GM21723 (cell line): ENCODE results near the gene AAMP.

Experiments used
- ATAC-seq: cut with Tn5 transposase; IDR thresholded peaks from one replicate; pipeline ENCODE4 v1.9.1; 2021; ENCODE audit warnings: mild to moderate bottlenecking, moderate library complexity; ENCODE audit not compliant: unreplicated experiment

Gene AAMP

DNA sequence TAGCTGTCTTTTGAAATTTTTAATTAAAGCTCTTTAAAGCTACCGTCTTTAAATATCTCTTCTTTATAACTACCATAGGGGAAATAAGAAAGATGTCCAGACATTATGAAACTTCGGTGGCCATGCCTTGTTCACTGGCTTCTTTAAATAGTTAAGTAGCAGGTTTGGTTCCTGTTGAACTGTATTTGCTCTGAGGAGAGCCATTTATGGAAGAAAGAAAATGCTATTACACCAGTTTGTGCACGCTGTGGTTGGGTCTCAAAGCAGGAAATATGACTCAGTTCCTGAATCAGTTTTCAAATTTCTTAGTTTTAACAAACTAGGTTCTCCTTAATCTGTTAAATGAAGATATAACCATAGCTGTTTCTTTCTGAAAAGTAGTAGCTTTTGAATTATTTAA is 40.7 kb downstream of the AAMP start:
- ATAC-seq, result peak; percentile 92

DNA sequence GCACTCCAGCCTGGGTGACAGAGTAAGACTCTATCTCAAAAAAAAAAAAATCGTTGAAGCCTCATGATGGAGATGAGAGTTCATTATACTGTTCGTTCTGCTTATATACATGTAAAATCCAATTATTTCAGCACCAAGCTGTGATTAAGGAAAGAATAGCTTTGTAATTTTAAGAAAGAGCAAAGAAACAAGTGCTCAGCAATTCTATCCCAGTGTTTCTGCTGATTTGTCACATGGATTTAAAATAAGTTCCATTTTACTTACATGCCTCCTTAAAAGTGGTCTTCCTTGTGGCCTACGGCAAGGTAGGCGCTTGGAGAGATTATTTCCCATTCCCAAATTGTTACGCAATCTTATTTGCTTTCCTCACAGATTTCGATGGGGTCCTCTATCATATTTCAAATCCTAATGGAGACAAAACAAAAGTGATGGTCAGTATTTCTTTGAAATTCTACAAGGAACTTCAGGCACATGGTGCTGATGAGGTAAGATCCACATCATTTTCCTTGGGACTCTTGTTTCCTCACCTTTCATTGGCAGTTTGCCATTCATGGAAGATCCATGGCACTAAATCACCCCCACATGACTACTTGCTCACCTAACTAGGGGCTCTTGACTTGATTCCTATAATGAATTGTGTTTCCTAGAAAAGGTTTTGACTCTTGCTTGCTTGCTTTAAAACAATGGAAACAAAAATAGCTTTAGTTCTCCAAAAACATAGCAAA is 41.4 kb downstream of the AAMP start:
- ATAC-seq, result peak; percentile 4

DNA sequence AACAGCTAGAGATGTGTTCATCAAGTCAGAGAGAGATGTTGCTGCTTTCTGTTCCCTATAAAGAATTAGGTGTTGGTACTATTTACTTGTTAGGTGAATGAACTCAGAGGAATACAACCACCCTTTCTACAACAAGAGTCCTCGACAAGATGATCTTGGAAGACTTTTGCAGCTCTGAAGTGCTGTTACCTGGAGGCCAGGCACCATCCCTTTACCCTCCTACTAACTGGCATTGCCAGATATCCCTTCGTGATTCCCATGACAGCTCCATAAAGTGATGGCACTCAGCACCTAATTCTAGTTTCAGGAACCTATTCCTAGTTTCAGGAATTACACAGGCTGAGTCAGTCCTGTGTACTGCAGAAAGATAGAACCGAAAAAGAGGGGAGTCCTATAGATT is 43.0 kb downstream of the AAMP start:
- ATAC-seq, result no peak

DNA sequence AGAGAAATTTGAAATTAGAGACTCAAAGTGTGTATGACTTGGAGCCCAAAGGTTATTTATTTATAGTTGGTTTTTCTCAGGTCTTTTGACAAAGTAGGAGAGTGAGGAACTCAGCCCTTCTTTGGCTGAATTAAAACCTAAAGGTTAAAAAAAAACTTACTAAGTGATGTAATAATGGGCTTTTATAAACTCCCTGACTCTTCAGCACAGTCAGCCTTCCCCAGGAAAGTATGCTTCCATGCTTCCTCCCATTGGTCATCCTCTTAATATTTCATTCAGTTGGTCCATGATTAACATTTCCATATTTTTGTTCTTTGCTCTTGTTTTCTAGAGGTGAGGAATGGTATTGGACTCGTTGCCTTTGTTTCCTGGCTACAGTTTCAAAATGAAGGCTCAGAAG is 45.8 kb downstream of the AAMP start:
- no peak for ATAC-seq

DNA sequence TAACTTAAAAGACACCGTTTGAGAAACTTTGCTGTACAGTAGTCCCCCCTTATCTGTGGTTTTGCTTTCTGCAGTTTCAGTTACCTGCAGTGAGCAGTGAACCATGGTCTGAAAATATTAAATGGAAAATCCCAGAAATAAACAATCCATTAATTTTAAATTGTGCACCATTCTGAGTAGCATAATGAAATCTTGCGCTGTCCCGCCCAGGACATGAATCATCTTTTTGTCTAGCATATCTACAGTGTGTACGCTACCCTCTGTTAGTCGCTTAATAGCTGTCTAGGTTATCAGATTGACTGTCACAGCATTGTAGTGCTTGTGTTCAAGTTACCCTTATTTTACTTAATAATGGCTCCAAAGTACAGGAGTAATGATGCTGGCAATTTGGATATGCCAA is 46.9 kb downstream of the AAMP start:
- ATAC-seq, result no peak

DNA sequence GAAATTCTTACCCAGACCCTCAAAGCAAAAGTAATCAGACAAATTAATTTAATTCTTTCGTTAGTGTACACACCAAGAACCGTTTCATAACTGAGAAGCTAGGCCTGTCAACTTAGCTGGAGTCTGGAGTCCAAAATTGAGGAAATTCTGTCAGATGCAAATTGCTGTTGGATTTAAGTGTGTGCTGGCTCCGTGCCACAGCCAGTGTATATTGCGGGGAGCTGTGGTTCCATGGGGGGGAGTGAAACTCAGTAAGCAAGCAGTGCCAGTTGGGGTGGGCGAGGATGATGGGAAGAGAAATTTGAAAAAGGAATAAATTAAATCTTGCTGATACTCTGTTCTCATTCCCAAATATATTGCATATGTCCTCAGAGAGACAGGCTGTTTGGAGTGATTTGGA is 48.9 kb downstream of the AAMP start:
- ATAC-seq, result no peak

DNA sequence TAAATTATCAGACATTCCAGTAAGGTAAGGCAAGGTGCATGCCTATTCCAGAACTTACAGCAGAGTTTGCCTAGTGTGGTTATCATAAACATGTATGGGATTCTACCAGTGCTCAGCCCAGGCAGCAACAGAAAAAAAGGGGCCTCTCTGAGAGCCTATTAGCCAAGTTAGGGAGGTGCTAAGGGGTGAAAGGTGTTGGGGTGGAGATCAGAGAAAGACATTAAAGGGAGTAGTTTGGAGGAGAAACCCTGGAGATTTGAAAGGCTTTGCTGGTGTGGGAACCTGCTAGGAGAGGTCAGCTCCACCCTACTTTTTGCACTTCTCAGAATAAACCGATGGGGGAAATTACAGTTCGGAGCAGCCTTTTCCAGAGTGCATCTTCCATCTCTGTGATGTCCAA is 50.0 kb downstream of the AAMP start:
- no peak for ATAC-seq

DNA sequence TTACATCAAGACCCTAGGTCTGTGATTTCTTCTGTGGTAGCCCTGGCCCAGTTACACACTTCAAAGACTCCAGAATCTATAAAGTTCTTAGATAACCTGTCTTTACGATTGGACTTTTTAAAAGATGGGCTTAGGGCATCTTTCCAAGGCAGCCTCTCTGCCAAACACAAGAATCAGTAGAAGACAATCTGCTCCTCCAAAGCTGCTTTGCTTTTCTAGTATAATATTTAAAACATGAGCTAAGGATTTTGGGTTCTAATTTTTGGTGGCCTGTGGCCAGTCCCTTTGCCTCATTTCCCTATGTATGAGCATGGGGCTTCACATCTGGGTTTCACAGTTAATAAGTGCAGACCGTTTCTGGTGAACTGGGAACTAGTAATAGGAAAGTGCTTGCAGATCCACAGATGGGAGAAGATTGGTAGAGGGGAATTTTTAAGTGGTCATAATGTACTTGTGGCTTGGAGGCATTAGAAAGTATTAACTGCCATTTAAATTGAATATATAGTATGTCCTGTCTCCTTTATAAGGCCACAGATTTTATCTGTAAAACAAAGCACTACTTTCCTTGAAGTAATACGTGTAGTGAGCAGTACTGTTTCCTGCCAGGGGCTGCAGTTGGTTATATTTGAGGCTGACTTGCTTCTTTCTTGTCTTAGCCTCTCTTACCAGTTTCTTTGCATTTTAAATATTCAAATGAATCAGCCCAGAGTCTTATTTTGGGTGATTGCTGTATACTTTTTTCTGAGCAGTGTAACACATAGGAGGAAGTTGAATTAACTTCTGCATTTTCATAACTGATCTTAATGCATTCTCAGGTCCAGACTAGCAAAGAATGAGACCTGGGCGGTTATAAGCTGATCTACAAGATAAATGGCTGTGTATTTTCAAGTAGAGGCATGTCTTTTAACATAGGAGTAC is 51.4 kb downstream of the AAMP start:
- peak; percentile 49 for ATAC-seq

DNA sequence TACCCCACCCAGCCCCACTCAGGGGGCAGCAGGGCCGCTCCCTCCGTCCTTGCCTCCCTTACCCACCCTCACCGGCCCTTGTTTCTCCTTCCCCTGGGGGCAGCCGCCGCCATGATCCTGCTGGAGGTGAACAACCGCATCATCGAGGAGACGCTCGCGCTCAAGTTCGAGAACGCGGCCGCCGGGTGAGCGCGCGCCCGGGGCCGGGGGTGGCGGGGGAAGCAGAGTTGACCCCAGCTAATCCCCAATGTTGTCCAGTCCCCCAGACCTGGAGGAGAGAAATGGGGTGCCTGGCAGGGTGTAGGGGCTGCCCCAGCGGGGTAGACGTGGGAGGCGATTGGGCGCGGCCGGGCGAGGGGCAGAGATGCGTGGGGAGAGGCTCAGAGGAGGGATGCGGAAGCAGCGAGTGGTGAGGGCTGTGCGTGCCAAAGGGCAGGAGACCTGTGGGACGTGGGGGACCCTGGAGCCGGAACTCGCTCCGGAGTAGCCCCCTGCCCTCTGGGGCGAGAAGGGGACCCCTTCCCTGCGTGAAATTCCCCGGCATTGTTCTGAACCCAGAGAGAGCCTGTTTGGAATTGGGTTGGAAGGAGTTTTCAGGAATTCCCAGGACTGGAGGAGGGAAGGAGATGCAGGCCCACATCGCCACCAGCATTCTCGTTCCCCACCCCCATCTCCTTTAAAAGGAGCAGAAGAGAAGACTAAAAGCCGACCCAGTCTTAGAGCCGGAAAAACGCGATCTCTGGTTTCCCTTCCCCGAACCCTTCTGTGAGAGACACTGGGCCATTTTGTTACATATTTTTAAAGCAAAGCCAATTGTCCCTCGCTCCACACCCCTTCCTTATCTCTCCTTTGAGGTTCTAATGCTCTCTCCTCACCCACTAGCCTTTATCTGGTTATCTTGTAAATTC is 52.3 kb downstream of the AAMP start:
- ATAC-seq, result peak; percentile 42

DNA sequence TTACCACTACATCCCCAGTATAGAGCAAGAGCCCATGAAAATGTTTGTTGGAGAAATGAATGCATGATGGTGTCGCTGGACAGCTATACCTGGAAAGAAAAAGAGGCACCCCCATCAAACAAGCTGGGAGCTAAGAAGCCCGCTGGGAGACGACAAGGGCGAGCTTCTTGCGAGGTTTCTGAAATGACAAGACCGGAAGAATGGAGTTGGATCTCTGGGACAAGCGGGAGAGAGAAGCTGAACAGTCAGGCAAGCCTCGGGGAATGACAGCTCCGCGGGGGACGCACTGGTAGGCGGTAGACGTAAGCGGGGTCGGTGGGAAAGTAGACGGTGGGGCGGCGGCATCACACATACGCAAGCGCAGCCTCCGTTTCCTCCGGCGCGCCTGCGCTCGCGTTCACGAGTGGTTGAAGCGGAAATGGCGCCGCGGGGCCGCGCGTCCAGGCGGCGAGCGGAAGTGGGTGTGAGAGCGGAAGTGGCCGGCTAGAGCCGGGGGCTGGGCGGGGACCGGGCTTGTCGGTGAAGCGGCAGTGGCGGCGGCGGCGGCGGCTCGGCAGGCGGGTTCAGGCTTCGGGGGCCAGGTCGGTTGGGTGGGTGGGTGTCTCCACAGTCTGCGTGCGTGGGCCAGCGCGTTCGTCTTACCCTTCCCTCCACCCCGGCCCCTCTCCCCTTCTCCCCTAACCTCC is 53.1 kb downstream of the AAMP start, which contains the start of gene ARPC2:
Gene ARPC2, plus strand, starts transcription at position 516 of the 686 bp plus-strand sequence. CDS start 282 bp downstream, outside the sequence.
- ATAC-seq, result peak; percentile 66

DNA sequence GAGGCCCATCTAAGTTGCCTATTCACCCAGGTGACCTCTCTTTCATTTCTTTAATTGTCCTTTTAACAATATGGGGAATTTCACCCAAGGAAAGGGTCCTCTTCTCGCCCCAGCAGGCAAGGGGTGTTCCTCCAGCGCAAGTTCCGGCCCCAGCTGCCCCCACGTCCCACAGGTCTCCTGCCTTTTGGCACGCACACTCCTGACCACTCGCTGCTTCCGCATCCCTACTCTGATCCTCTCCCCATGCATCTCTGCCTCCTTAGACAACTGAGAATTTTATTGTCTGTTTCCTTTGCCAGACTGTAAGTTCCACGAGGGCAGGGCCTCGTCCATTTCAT is 53.6 kb downstream of the AAMP start:
- no peak for ATAC-seq
